H1 (cell line): ENCODE data around the gene RAB11A. TPM values are rescaled to one million over a fixed set of nuclear protein-coding genes. Genes with fewer than 3 reads are reported as not detected.

Experiments used
- GABPA ChIP-seq: IDR thresholded peaks from 2 replicates; pipeline ENCODE4 v1.6.1; 2011; ENCODE audit warnings: mild to moderate bottlenecking, low read length, moderate library complexity, borderline replicate concordance; ENCODE audit not compliant: insufficient read depth
- KDM4A ChIP-seq: IDR thresholded peaks from one replicate; pipeline ENCODE4 v1.7.1; 2012; ENCODE audit warnings: low read depth, mild to moderate bottlenecking, moderate library complexity, low read length, inconsistent platforms; ENCODE audit not compliant: severe bottlenecking
- RAD21 ChIP-seq, 2 experiments: IDR thresholded peaks in 1 of 2; conservative IDR thresholded peaks in 1 of 2; 2 replicates each; pipeline ENCODE4 v1.6.1; 2011; ENCODE audit warnings: low read depth in 2 of 2, low read length in 2 of 2, improper control_type of control experiment in 1 of 2, inconsistent platforms in 1 of 2, mild to moderate bottlenecking in 1 of 2, moderate library complexity in 1 of 2
- SIN3A ChIP-seq, 2 experiments: IDR thresholded peaks in 1 of 2; conservative IDR thresholded peaks in 1 of 2; 2 replicates each; pipeline ENCODE4 v1.6.1; 2011 to 2012; ENCODE audit warnings: low read length in 2 of 2, improper control_type of control experiment in 1 of 2, low read depth in 1 of 2, mild to moderate bottlenecking in 1 of 2
- polyA plus RNA-seq, 7 experiments: library from polyadenylated mRNA; depleted of rRNA in 3 of 7; stranded (reverse) in 5 of 7; unstranded in 2 of 7; fragments of >200 nt in 5 of 7; fragments of 200-250 nt in 2 of 7; gene quantifications; 1 replicate in 5 of 7; 2 replicates in 1 of 7; 4 replicates in 1 of 7; pipeline versions ENCODE4 v1.2.1 to v1.2.3, GENCODE V29; 2011 to 2013; ENCODE audit warnings: missing spikeins in 2 of 7, mixed read lengths in 2 of 7
- total RNA-seq: library from RNA; stranded (reverse); fragmentation: NEBNext Ultra II Directional; extraction: Animal tissue kit (Norgen Biotek cat#: 25700); gene quantifications from 2 replicates; pipeline ENCODE4 v1.2.1, GENCODE V29; 2021
- TF ChIP-seq, protein P1 (sequence below): IDR thresholded peaks from 2 replicates; pipeline ENCODE4 v1.6.1; 2012; ENCODE audit warnings: inconsistent platforms

Gene RAB11A
- total and polyA plus RNA-seq, 2 of the 8 experiments (the other 6 are each of a cell fraction or from before 2014, with no cell fraction given) = 211 to 254 TPM

DNA sequence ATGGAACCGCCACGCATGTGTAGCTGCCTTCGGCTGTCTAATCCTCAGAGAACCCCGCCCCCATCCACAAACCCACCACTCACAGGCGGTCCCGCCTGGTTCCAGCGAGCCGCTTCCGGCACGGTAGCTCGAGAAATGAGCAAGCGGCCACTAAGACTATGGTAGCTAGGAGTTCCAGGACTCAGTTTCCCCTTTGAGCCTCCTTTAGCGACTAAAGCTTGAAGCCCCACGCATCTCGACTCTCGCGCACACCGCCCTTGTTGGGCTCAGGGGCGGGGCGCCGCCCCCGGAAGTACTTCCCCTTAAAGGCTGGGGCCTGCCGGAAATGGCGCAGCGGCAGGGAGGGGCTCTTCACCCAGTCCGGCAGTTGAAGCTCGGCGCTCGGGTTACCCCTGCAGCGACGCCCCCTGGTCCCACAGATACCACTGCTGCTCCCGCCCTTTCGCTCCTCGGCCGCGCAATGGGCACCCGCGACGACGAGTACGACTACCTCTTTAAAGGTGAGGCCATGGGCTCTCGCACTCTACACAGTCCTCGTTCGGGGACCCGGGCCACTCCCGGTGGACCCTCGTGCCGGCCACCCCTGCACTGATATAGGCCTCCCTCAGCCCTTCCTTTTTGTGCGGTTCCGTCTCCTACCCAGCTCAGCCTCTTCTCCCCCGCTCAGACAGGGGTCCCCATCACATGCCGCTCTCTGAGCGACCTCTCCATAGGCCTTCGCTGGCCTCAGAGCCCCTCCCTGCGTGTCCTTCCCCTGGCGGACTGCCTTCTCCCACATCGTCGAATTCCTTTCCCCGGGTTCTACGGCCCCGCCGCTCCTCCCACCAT lies at the start of gene RAB11A (continued):
- TF ChIP-seq GABPA = peak; percentile 97
- TF ChIP-seq, protein P1, sequence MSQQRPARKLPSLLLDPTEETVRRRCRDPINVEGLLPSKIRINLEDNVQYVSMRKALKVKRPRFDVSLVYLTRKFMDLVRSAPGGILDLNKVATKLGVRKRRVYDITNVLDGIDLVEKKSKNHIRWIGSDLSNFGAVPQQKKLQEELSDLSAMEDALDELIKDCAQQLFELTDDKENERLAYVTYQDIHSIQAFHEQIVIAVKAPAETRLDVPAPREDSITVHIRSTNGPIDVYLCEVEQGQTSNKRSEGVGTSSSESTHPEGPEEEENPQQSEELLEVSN = peak; percentile 94
- TF ChIP-seq SIN3A (conservative IDR thresholded peaks at IDR 0.05 in 1 of 2, IDR thresholded peaks at IDR 0.05 in 1 of 2; ENCODE audit: low read depth in 1 of 2, low read length in 2 of 2) = peak in 1 of 2 experiments; percentile 68; a peak in 1 of 4 replicates
- TF ChIP-seq RAD21 (IDR thresholded peaks at IDR 0.05 in 1 of 2, conservative IDR thresholded peaks at IDR 0.05 in 1 of 2; ENCODE audit: low read depth in 2 of 2, low read length in 2 of 2) = peak; percentile 16 to 17; a peak in 1 of 4 replicates
- TF ChIP-seq KDM4A = peak; percentile 37
